Psoas muscle (tissue), 8 donors: Measurements from ENCODE around the gene CFAP92. TPM values are rescaled to one million over a fixed set of nuclear protein-coding genes. Genes with fewer than 3 reads are reported as not detected.

Source experiments
- ATAC-seq, 4 donors: fragments of 200-7000 bp; cut with Tn5 transposase; one replicate each; pipeline ENCODE4 v1.9.1; 2020; ENCODE audit warnings: moderate library complexity in 3 of 4, mild to moderate bottlenecking in 2 of 4
- DNase-seq, 2 donors: peaks; one replicate each; pipeline ENCODE4 v3.0.0-alpha.2; 2020
- H3K27ac ChIP-seq: fragments of 200-600 bp; one replicate; pipeline ENCODE4 v1.8.0; 2022
- H3K27me3 ChIP-seq, 3 donors: fragments of 200-600 bp in 1 of 3; one replicate each; pipeline versions ENCODE4 v1.6.1 to v1.8.0; 2013 to 2022; ENCODE audit warnings: low read length in 2 of 3, mild to moderate bottlenecking in 2 of 3, moderate library complexity in 1 of 3; ENCODE audit not compliant: insufficient read depth in 3 of 3
- H3K36me3 ChIP-seq, 2 donors: fragments of 200-600 bp in 1 of 2; one replicate each; pipeline versions ENCODE4 v1.6.1 to v1.8.0; 2013 to 2022; ENCODE audit warnings: low read depth in 1 of 2, mild to moderate bottlenecking in 1 of 2, moderate library complexity in 1 of 2; ENCODE audit not compliant: insufficient read depth in 1 of 2
- H3K4me1 ChIP-seq: fragments of 200-600 bp; one replicate; pipeline ENCODE4 v1.8.0; 2022
- H3K4me3 ChIP-seq: fragments of 200-600 bp; one replicate; pipeline ENCODE4 v1.8.0; 2022; ENCODE audit warnings: mild to moderate bottlenecking
- H3K9me3 ChIP-seq: fragments of 200-600 bp; one replicate; pipeline ENCODE4 v1.8.0; 2022
- WGBS, 3 donors: extraction: QIAGEN DNeasy Blood & Tissue Kit; methylation state at CpG; one replicate each; pipeline versions ENCODE4 v1.1.6 to v1.1.7; 2013; 5-methylcytosine and 5-hydroxymethylcytosine counted together
- intact Hi-C, 2 donors: fragments of 100-400 bp; cut with DNase I; formaldehyde crosslinking; loops; one replicate each; pipeline versions ENCODE4 v1.11.0 to v1.14.2; 2022
- polyA plus RNA-seq, 3 donors: library from polyadenylated mRNA; stranded (reverse); fragments of 200-250 nt; gene quantifications; one replicate each; pipeline ENCODE4 v1.2.3, GENCODE V29; 2013
- total RNA-seq, 4 donors: library from RNA; stranded (reverse); fragmentation: NEBNext Ultra II Directional in 2 of 4; extraction: Animal tissue kit (Norgen Biotek cat#: 25700) in 2 of 4; gene quantifications; one replicate each; pipeline versions ENCODE4 v1.2.1 to v1.2.4, GENCODE V29; 2021 to 2023
- TF ChIP-seq, protein P1 (sequence below): fragments of 200-600 bp; IDR thresholded peaks from one replicate; pipeline ENCODE4 v1.8.0; 2022; ENCODE audit warnings: antibody characterized with exemption
- donor health status: healthy with polysubstance abuse.
- donor health status: DM: no; HTN: no; CAD: no; lungs with moderate emphysema.
- donor health status: Bipolar disorder and iron deficiency.
- donor health status: healthy.
- donor health status: DM: yes; HTN: yes; CAD: no.
- donor health status: DM: no; HTN: no; CAD: no.
- donor health status: DM: no; HTN: no; CAD: no.
- donor health status: DM: yes; HTN: yes; CAD: no.

The CFAP92 gene
- total and polyA plus RNA-seq, 7 donors: 0.07 to 0.86 (median 0.15) TPM

- WGBS, 3 donors: 81 to 86% (median 84%) methylated on average over 3 of the region's 3 CpGs
- H3K9me3 ChIP-seq: no peaks in the 10 kb centered on the region
- DNase-seq (no peak), ATAC-seq (no peak)
- peaks cover 6% of the 10 kb centered on the region for H3K4me1 ChIP-seq
- H3K27ac ChIP-seq: no peak overlapping the region
- H3K36me3 ChIP-seq: no peaks in the 10 kb centered on the region
- TF ChIP-seq, protein P1, sequence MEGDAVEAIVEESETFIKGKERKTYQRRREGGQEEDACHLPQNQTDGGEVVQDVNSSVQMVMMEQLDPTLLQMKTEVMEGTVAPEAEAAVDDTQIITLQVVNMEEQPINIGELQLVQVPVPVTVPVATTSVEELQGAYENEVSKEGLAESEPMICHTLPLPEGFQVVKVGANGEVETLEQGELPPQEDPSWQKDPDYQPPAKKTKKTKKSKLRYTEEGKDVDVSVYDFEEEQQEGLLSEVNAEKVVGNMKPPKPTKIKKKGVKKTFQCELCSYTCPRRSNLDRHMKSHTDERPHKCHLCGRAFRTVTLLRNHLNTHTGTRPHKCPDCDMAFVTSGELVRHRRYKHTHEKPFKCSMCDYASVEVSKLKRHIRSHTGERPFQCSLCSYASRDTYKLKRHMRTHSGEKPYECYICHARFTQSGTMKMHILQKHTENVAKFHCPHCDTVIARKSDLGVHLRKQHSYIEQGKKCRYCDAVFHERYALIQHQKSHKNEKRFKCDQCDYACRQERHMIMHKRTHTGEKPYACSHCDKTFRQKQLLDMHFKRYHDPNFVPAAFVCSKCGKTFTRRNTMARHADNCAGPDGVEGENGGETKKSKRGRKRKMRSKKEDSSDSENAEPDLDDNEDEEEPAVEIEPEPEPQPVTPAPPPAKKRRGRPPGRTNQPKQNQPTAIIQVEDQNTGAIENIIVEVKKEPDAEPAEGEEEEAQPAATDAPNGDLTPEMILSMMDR: no peak
- H3K4me3 ChIP-seq: no peak overlapping the region
- peaks cover 0 to 38% (median 24%) of the 10 kb centered on the region in 3 donors for H3K27me3 ChIP-seq
- intact Hi-C loops: no loop called here
Observed at GRCh38 chr3:128998561-128998960, 4.7 kb upstream of the CFAP92 start.

DNA sequence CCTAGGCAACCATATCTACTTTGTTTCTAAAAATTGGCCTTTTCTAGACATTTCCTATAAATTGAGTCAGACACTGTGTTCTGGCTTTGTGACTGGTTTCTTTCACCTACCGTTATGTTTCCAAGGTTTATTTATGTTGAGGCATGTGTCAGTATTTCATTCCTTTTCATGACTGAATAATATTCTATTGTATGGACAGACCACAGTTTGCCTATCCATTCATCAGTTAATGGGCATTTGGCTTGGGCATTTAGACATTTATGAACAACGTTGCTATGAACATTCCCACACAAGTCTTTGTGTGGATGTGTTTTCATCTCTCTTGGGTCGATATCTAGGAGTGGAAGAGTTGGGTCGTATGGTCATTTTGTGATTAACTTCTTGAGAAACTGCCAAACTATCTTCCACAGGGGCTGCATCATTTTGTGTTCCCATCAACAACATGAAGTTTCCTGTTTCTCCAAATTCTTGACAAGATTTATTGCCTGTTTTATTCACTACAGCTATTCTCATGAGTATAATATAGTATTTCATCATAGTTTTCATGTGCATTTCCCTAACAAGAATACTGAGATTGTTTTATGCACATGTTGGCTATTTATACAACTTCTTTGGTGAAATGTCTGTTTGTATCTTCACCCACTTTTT, 3.7 kb upstream of the CFAP92 start:
- H3K27ac ChIP-seq: no peak overlapping the region
- 69 to 81% (median 75%) methylated on average over 4 of the region's 4 CpGs for WGBS, 3 donors
- intact Hi-C loops: no loop called here

DNA sequence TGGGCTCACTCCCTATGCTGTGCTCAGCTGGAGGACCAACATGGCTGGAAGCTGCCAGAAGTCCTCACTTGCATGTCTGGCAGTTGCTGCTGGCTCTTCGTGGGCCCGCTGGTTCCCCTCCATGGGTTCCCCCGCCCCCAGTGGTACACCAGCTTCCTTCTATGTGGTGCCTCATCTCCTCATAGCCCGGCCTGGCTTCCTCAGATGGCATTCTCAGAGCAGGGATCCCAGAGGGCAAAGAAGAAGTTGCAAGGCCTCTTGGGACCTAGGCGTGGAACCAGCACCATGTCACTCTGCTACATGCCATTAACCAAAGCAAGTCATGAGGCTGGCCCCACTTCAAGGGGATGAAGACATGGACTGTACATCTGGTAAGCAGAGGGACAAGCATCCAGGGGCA, 2.9 kb upstream of the CFAP92 start:
- H3K27me3 ChIP-seq: peaks cover 0 to 20% (median 9%) of the 10 kb centered on the region in 3 donors

More for the DNA sequence above, 3.7 kb upstream of the CFAP92 start:
- Histone ChIP-seq H3K36me3 (no peaks in the 10 kb centered on the region), H3K9me3 (no peaks in the 10 kb centered on the region), H3K4me3 (no peak overlapping the region), H3K27me3 (peaks cover 0 to 28% (median 16%) of the 10 kb centered on the region in 3 donors), H3K4me1 (peaks cover 7% of the 10 kb centered on the region)
- ATAC-seq (no peak), DNase-seq (no peak)
- TF ChIP-seq, protein P1: no peak

DNA sequence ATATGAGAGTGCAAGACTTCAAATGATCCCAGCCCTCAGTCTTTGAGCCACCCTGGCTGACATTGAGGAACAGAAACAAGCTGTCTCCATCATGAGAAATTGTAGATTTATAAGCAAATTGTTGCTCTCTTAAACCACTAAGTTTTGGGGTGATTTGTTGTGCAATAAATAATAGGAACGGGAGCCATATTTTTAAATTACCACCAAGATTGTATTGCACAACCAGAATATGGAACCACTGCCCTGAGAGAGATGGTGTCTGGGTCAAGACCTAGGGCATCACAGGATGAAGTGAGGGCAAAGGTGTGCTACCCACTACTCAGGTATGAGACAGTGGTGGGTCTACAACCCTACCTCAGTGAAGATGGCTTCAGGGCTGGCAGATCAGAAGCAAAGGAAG, 2.3 kb upstream of the CFAP92 start:
- Histone ChIP-seq H3K36me3 (no peaks in the 10 kb centered on the region), H3K27me3 (peaks cover 0 to 14% (median 7%) of the 10 kb centered on the region in 3 donors), H3K4me1 (peaks cover 7% of the 10 kb centered on the region), H3K9me3 (no peaks in the 10 kb centered on the region), H3K27ac (no peak overlapping the region), H3K4me3 (no peak overlapping the region)
- intact Hi-C loops: no loop called here
- DNase-seq (no peak), ATAC-seq (no peak)
- WGBS, 3 donors: 87 to 97% (median 92%) methylated on average over 1 of the region's 1 CpG
- TF ChIP-seq, protein P1: no peak

More for the DNA sequence above, 2.9 kb upstream of the CFAP92 start:
- TF ChIP-seq, protein P1: no peak
- H3K27ac ChIP-seq: no peak overlapping the region
- WGBS, 3 donors: 89 to 93% (median 91%) methylated on average over 5 of the region's 5 CpGs
- no peak for ATAC-seq
- DNase-seq: no peak
- intact Hi-C loops: no loop called here
- no peaks in the 10 kb centered on the region for H3K9me3 ChIP-seq
- no peak overlapping the region for H3K4me3 ChIP-seq
- H3K36me3 ChIP-seq: no peaks in the 10 kb centered on the region
- H3K4me1 ChIP-seq: peaks cover 7% of the 10 kb centered on the region

DNA sequence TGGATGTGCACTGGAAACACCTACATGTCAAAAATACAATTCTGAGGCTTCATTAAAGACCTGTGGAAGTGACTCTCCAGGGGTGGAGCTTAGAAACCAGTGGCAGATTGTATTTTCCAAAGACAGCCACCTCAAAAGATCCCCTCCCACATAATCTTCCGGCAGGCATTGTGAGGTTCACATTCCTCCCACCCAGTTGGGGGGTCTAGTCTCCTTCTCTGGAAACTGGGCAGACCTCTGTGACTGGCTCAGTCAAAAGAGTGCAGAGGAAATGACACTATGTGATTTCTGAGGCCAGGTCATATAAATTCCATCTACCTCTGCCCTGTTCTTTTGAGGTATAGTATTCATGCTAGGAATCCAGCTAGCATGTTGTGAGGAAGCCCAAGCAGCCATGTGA, 1.9 kb upstream of the CFAP92 start:
- ATAC-seq (no peak), DNase-seq (no peak)
- WGBS, 3 donors: 91 to 96% (median 95%) methylated on average over 1 of the region's 1 CpG
- Histone ChIP-seq H3K4me3 (no peak overlapping the region), H3K9me3 (no peaks in the 10 kb centered on the region), H3K4me1 (peaks cover 7% of the 10 kb centered on the region), H3K27me3 (peaks cover 0 to 10% (median 2%) of the 10 kb centered on the region in 3 donors), H3K36me3 (no peaks in the 10 kb centered on the region), H3K27ac (no peak overlapping the region)
- intact Hi-C loops: no loop called here
- TF ChIP-seq, protein P1: no peak
